HepG2 (cell line): ENCODE results near the gene TREX2. TPM values are rescaled to one million over a fixed set of nuclear protein-coding genes. Genes with fewer than 3 reads are reported as not detected.

Source experiments
- ATAC-seq: fragments of 200-7000 bp; cut with Tn5 transposase; 3 replicates; pipeline ENCODE4 v1.9.1; 2020; ENCODE audit warnings: mild to moderate bottlenecking, moderate library complexity
- BruUV-seq: library from RNA; stranded (reverse); fragments of 400-500 nt; replicated peaks from 2 replicates; lab custom pipeline; 2021; lab: Mats Ljungman, UMichigan
- CTCF ChIA-PET: fragments of 300-600 bp; formaldehyde crosslinking; extraction: SDS; loops from one replicate; lab custom pipeline; 2021; ENCODE audit warnings: low total read pairs, inconsistent platforms, low intra/inter-chr PET ratio; lab: Yijun Ruan, JAX
- POLR2A ChIA-PET: fragments of 350-600 bp; sonication (Branson Sonifier 250); formaldehyde crosslinking; loops from one replicate; lab custom pipeline; 2020; ENCODE audit warnings: antibody characterized with exemption, inconsistent platforms; lab: Yijun Ruan, JAX
- DNase-seq: peaks from one replicate; pipeline ENCODE4 v3.0.0-alpha.2; 2015; ENCODE audit warnings: low spot score
- FAIRE-seq: peaks from 3 replicates; lab custom pipeline; 2011; peaks lifted over from hg19 to GRCh38; lab: Jason Lieb, UNC
- H2AFZ ChIP-seq: one replicate; pipeline ENCODE4 v1.6.1; 2011; ENCODE audit warnings: low read length, inconsistent platforms
- H3K27ac ChIP-seq: fragments of 300-600 bp; 3 replicates; pipeline ENCODE4 v1.8.0; 2011; ENCODE audit warnings: mixed run types, mild to moderate bottlenecking, mixed read lengths, low read length, inconsistent platforms; ENCODE audit not compliant: insufficient read depth; ENCODE audit errors: extremely low read length
- H3K27me3 ChIP-seq, 2 experiments: fragments of 200-600 bp in 1 of 2; 2 replicates in 1 of 2; 3 replicates in 1 of 2; pipeline versions ENCODE4 v1.6.0 to v1.8.0; 2011; ENCODE audit warnings: low read length in 2 of 2, mild to moderate bottlenecking in 2 of 2, moderate library complexity in 2 of 2, inconsistent platforms in 1 of 2; ENCODE audit not compliant: insufficient read depth in 2 of 2, control insufficient read depth in 1 of 2
- H3K36me3 ChIP-seq, 2 experiments: fragments of 200-600 bp in 1 of 2; replicated peaks in 1 of 2; 2 replicates in 1 of 2; 3 replicates in 1 of 2; pipeline versions ENCODE4 v1.5.1 to v1.8.0; 2011; ENCODE audit warnings: low read length in 2 of 2, inconsistent platforms in 1 of 2; ENCODE audit not compliant: insufficient read depth in 2 of 2, control insufficient read depth in 1 of 2
- H3K4me1 ChIP-seq: 2 replicates; pipeline ENCODE4 v1.5.1; 2012; ENCODE audit warnings: low read length, inconsistent platforms; ENCODE audit not compliant: insufficient read depth
- H3K4me2 ChIP-seq: 2 replicates; pipeline ENCODE4 v1.6.0; 2011; ENCODE audit warnings: low read depth, low read length, inconsistent platforms
- H3K4me3 ChIP-seq, 3 experiments: fragments of 200-600 bp in 1 of 3; sonication (generic), shearing (Covaris generic) in 1 of 3; replicated peaks in 1 of 3; 2 replicates each; pipeline ENCODE4 v1.5.1; 2011 to 2016; ENCODE audit warnings: low read length in 3 of 3, inconsistent platforms in 2 of 3, low read depth in 2 of 3, mild to moderate bottlenecking in 2 of 3, control low read depth in 1 of 3, mixed read lengths in 1 of 3; ENCODE audit not compliant: insufficient read depth in 1 of 3
- H3K79me2 ChIP-seq: one replicate; pipeline ENCODE4 v1.6.1; 2011; ENCODE audit warnings: low read length, inconsistent platforms; ENCODE audit not compliant: insufficient read depth
- H3K9ac ChIP-seq: 2 replicates; pipeline ENCODE4 v1.6.0; 2011; ENCODE audit warnings: mild to moderate bottlenecking, low read depth, low read length, inconsistent platforms; ENCODE audit not compliant: insufficient read depth
- H3K9me3 ChIP-seq: 2 replicates; pipeline ENCODE4 v1.5.1; 2012; ENCODE audit warnings: mild to moderate bottlenecking, low read length
- H4K20me1 ChIP-seq: 2 replicates; pipeline ENCODE4 v1.6.0; 2011; ENCODE audit warnings: inconsistent platforms, mild to moderate bottlenecking, low read length, moderate library complexity; ENCODE audit not compliant: insufficient read depth
- NFKB2 ChIP-seq: sonication (generic); formaldehyde crosslinking; IDR thresholded peaks from 2 replicates; pipeline ENCODE4 v1.4.0; 2020; ENCODE audit warnings: missing genetic modification reagents, borderline replicate concordance
- RCOR2 ChIP-seq: IDR thresholded peaks from 2 replicates; pipeline ENCODE4 v1.6.1; 2016; ENCODE audit warnings: missing biosample characterization, missing genetic modification reagents
- SOX5 ChIP-seq: IDR thresholded peaks from 2 replicates; pipeline ENCODE4 v1.6.1; 2016; ENCODE audit warnings: borderline replicate concordance
- TERF1 ChIP-seq: sonication (generic); formaldehyde crosslinking; IDR thresholded peaks from 2 replicates; pipeline ENCODE4 v1.8.0; 2022; ENCODE audit warnings: mild to moderate bottlenecking, missing genetic modification reagents, moderate library complexity
- ZBTB1 ChIP-seq: sonication (generic); formaldehyde crosslinking; IDR thresholded peaks from 2 replicates; pipeline ENCODE4 v1.4.0; 2020; ENCODE audit warnings: missing genetic modification reagents, borderline replicate concordance
- ZNF652 ChIP-seq: IDR thresholded peaks from 2 replicates; pipeline ENCODE4 v1.6.1; 2016; ENCODE audit warnings: low read depth, borderline replicate concordance
- ZNF670 ChIP-seq: sonication (generic); formaldehyde crosslinking; IDR thresholded peaks from 2 replicates; pipeline ENCODE4 v1.8.0; 2022; ENCODE audit warnings: mild to moderate bottlenecking, missing genetic modification reagents, borderline replicate concordance
- ZNF747 ChIP-seq: sonication (generic); formaldehyde crosslinking; IDR thresholded peaks from 2 replicates; pipeline ENCODE4 v1.8.1; 2023; ENCODE audit warnings: missing genetic modification reagents, mild to moderate bottlenecking, borderline replicate concordance
- ZNF772 ChIP-seq: sonication (generic); formaldehyde crosslinking; IDR thresholded peaks from 2 replicates; pipeline ENCODE4 v1.5.0; 2020; ENCODE audit warnings: mild to moderate bottlenecking, missing genetic modification reagents
- ZNF879 ChIP-seq: sonication (generic); formaldehyde crosslinking; IDR thresholded peaks from 2 replicates; pipeline ENCODE4 v1.8.1; 2023; ENCODE audit warnings: missing genetic modification reagents
- WGBS: methylation state at CpG from one replicate; pipeline ENCODE4 v1.1.6; 2017; ENCODE audit warnings: low lambda C conversion rate; 5-methylcytosine and 5-hydroxymethylcytosine counted together
- in situ Hi-C: cut with HindIII; loops from 2 replicates; pipeline ENCODE4 v1.10.0; 2017; ENCODE audit warnings: low pct_unique_long_range_greater_than_20kb; ENCODE audit not compliant: extremely low pct_ligation_motif_present
- intact Hi-C: fragments of 100-400 bp; cut with micrococcal nuclease; formaldehyde crosslinking; loops from one replicate; pipeline ENCODE4 v1.10.0; 2022; ENCODE audit not compliant: unreplicated experiment
- polyA plus RNA-seq, 8 experiments: library from polyadenylated mRNA; depleted of rRNA in 3 of 8; stranded (reverse) in 7 of 8; unstranded in 1 of 8; fragments of >200 nt; fragmentation: Illumina TruSeq in 4 of 8; extraction: Trizol in 4 of 8; gene quantifications; 2 replicates each; pipeline versions ENCODE4 v1.2.1 to v1.2.3, GENCODE V29; 2011 to 2016; ENCODE audit warnings: low read depth in 4 of 8, missing spikeins in 1 of 8, mixed read lengths in 1 of 8; ENCODE audit not compliant: insufficient read depth in 1 of 8
- total RNA-seq, 5 experiments: library from RNA; depleted of rRNA; stranded (reverse); fragments of >200 nt; fragmentation: Illumina TruSeq; extraction: Trizol; gene quantifications; 2 replicates each; pipeline ENCODE4 v1.2.3, GENCODE V29; 2016; ENCODE audit warnings: low read depth in 1 of 5

TREX2 gene
- total and polyA plus RNA-seq, 2 of the 13 experiments (the other 11 are each of a cell fraction or from before 2014, with no cell fraction given) = 0.13 to 0.18 TPM

GRCh38 chrX:153464116-153464515, 18.3 kb upstream of the TREX2 start:
- no peak overlapping the region for H3K4me2 ChIP-seq
- ATAC-seq = no peak
- 100% methylated on average over 1 of the region's 5 CpGs for WGBS
- H3K27me3 ChIP-seq = no peaks in the 10 kb centered on the region
- no TSS peak for BruUV-seq
- peaks cover 0 to 3% of the 10 kb centered on the region in 2 experiments; a peak in 3 of 5 replicates for H3K36me3 ChIP-seq
- intact Hi-C loops = no loop called here
- H3K9me3 ChIP-seq = no peaks in the 10 kb centered on the region
- no peak for FAIRE-seq
- no peaks in the 10 kb centered on the region for H3K79me2 ChIP-seq
- ChIA-PET CTCF (no interaction called here), POLR2A (no interaction called here)
- in situ Hi-C loops = no loop called here
- H3K4me1 ChIP-seq = no peaks in the 10 kb centered on the region
- DNase-seq = no peak
- no peak overlapping the region for H2AFZ ChIP-seq
- H3K27ac ChIP-seq = no peak overlapping the region
- no peak overlapping the region for H3K4me3 ChIP-seq
- H3K9ac ChIP-seq = no peak overlapping the region
- no peaks in the 10 kb centered on the region for H4K20me1 ChIP-seq
- no peak for TF ChIP-seq ZNF879
- no peak for TF ChIP-seq SOX5 (CRISPR knock-in tag)
- no peak for TF ChIP-seq TERF1
- TF ChIP-seq RCOR2 (CRISPR knock-in tag) = no peak
- TF ChIP-seq ZNF772 (CRISPR knock-in tag) = no peak
- no peak for TF ChIP-seq ZNF670
- no peak for TF ChIP-seq ZBTB1 (CRISPR knock-in tag)
- no peak for TF ChIP-seq NFKB2 (CRISPR knock-in tag)
- no peak for TF ChIP-seq ZNF747
- TF ChIP-seq ZNF652 (CRISPR knock-in tag) = no peak
